WTC11 (cell line): ENCODE results near the gene SPOCK2. TPM values are rescaled to one million over a fixed set of nuclear protein-coding genes. Genes with fewer than 3 reads are reported as not detected.

Experiments used
- ARID4B ChIP-seq: sonication (generic); formaldehyde crosslinking; IDR thresholded peaks from 2 replicates; pipeline ENCODE4 v1.8.0; 2023; ENCODE audit warnings: missing genetic modification reagents, mild to moderate bottlenecking, borderline replicate concordance
- ATF1 ChIP-seq: sonication (generic); formaldehyde crosslinking; IDR thresholded peaks from 2 replicates; pipeline ENCODE4 v1.8.1; 2023; ENCODE audit warnings: mild to moderate bottlenecking, moderate library complexity, missing genetic modification reagents
- ATF2 ChIP-seq: sonication (generic); formaldehyde crosslinking; IDR thresholded peaks from 2 replicates; pipeline ENCODE4 v1.8.1; 2022; ENCODE audit warnings: low read depth, missing genetic modification reagents, borderline replicate concordance
- CBFB ChIP-seq: sonication (generic); formaldehyde crosslinking; IDR thresholded peaks from 2 replicates; pipeline ENCODE4 v1.8.1; 2022; ENCODE audit warnings: mild to moderate bottlenecking, low read depth, missing genetic modification reagents
- CTCF ChIP-seq: fragments of 200-600 bp; IDR thresholded peaks from 2 replicates; pipeline ENCODE4 v1.8.0; 2022; ENCODE audit warnings: antibody characterized with exemption
- ELF4 ChIP-seq: sonication (generic); formaldehyde crosslinking; IDR thresholded peaks from 2 replicates; pipeline ENCODE4 v1.8.1; 2022; ENCODE audit warnings: low read depth, mild to moderate bottlenecking, moderate library complexity, missing genetic modification reagents
- ERG ChIP-seq: fragments of 250-450 bp; sonication (Bioruptor Pico); IDR thresholded peaks from 2 replicates; pipeline ENCODE4 v1.8.0; 2021; ENCODE audit warnings: mild to moderate bottlenecking
- IRF2 ChIP-seq: sonication (generic); formaldehyde crosslinking; IDR thresholded peaks from 2 replicates; pipeline ENCODE4 v1.8.0; 2022; ENCODE audit warnings: low read depth, missing genetic modification reagents, borderline replicate concordance
- KAT7 ChIP-seq: sonication (generic); formaldehyde crosslinking; IDR thresholded peaks from 2 replicates; pipeline ENCODE4 v1.8.1; 2023; ENCODE audit warnings: missing genetic modification reagents, mild to moderate bottlenecking, borderline replicate concordance
- NFYB ChIP-seq: sonication (generic); formaldehyde crosslinking; conservative IDR thresholded peaks from 2 replicates; pipeline ENCODE4 v1.8.0; 2022; ENCODE audit warnings: low read depth, missing genetic modification reagents
- NR1H2 ChIP-seq: sonication (generic); formaldehyde crosslinking; IDR thresholded peaks from 2 replicates; pipeline ENCODE4 v1.9.0; 2021; ENCODE audit warnings: mild to moderate bottlenecking, moderate library complexity, missing genetic modification reagents
- OVOL2 ChIP-seq: fragments of 250-450 bp; sonication (Bioruptor Pico); IDR thresholded peaks from 2 replicates; pipeline ENCODE4 v1.9.0; 2021; ENCODE audit warnings: mild to moderate bottlenecking, borderline replicate concordance
- PREB ChIP-seq: sonication (generic); formaldehyde crosslinking; IDR thresholded peaks from 2 replicates; pipeline ENCODE4 v1.8.1; 2022; ENCODE audit warnings: mild to moderate bottlenecking, missing genetic modification reagents, moderate library complexity, borderline replicate concordance
- RELA ChIP-seq: sonication (generic); formaldehyde crosslinking; IDR thresholded peaks from 2 replicates; pipeline ENCODE4 v1.8.1; 2022; ENCODE audit warnings: missing genetic modification reagents, mild to moderate bottlenecking, borderline replicate concordance
- SMAD3 ChIP-seq: sonication (generic); formaldehyde crosslinking; IDR thresholded peaks from 2 replicates; pipeline ENCODE4 v1.8.0; 2022; ENCODE audit warnings: missing genetic modification reagents, mild to moderate bottlenecking, borderline replicate concordance
- SMAD4 ChIP-seq: sonication (generic); formaldehyde crosslinking; IDR thresholded peaks from 2 replicates; pipeline ENCODE4 v1.8.0; 2022; ENCODE audit warnings: mild to moderate bottlenecking, missing genetic modification reagents
- TP53 ChIP-seq: sonication (generic); formaldehyde crosslinking; IDR thresholded peaks from 2 replicates; pipeline ENCODE4 v1.8.1; 2023; ENCODE audit warnings: mild to moderate bottlenecking, missing genetic modification reagents
- ZNF281 ChIP-seq: sonication (generic); formaldehyde crosslinking; IDR thresholded peaks from 2 replicates; pipeline ENCODE4 v1.8.0; 2023; ENCODE audit warnings: mild to moderate bottlenecking, missing genetic modification reagents
- ZNF532 ChIP-seq: fragments of 250-450 bp; sonication (Bioruptor Pico); IDR thresholded peaks from 2 replicates; pipeline ENCODE4 v1.9.0; 2021; ENCODE audit warnings: mild to moderate bottlenecking, borderline replicate concordance
- ZNF671 ChIP-seq: fragments of 250-450 bp; sonication (Bioruptor Pico); IDR thresholded peaks from 2 replicates; pipeline ENCODE4 v1.8.0; 2021; ENCODE audit warnings: mild to moderate bottlenecking
- total RNA-seq: library from RNA; stranded (reverse); gene quantifications from 3 replicates; pipeline ENCODE4 v1.2.3, GENCODE V29; 2021

SPOCK2 gene
- total RNA-seq, 1 experiment from 2014 or later: 4.7 TPM

GRCh38 chr10:72086466-72087391 lies 1.6 kb downstream of the SPOCK2 start (continued):
- no peak for TF ChIP-seq SMAD3 (CRISPR knock-in tag)
- TF ChIP-seq NFYB: no peak
- TF ChIP-seq TP53 (CRISPR knock-in tag): 0 out of 2 replicates have a peak, but pooled peaks have one; percentile 47
- TF ChIP-seq ZNF671 (CRISPR knock-in tag): no peak
- TF ChIP-seq NR1H2: no peak
- no peak for TF ChIP-seq RELA
- no peak for TF ChIP-seq OVOL2
- no peak for TF ChIP-seq ZNF532 (CRISPR knock-in tag)
- TF ChIP-seq SMAD4 (CRISPR knock-in tag): no peak
- no peak for TF ChIP-seq PREB
- no peak for TF ChIP-seq ELF4
- no peak for TF ChIP-seq ATF2 (CRISPR knock-in tag)
- TF ChIP-seq IRF2 (CRISPR knock-in tag): no peak
- TF ChIP-seq CTCF: no peak
- TF ChIP-seq CBFB: 0 out of 2 replicates have a peak, but pooled peaks have one; percentile 30
- TF ChIP-seq ARID4B (CRISPR knock-in tag): no peak; the same call in 1 of the 2 replicates
- no peak for TF ChIP-seq ATF1 (CRISPR knock-in tag)
- no peak for TF ChIP-seq ERG (CRISPR knock-in tag)
- no peak; the same call in 1 of the 2 replicates for TF ChIP-seq ZNF281 (CRISPR knock-in tag)
- no peak for TF ChIP-seq KAT7 (CRISPR knock-in tag)
